ENCODE results near the gene ZNF471. TPM values are rescaled to one million over a fixed set of nuclear protein-coding genes. Genes with fewer than 3 reads are reported as not detected.

The ZNF471 gene
- total and polyA plus RNA-seq, 2 experiments from 2014 or later, result 0.63 to 1.1 TPM

GRCh38 chr19:56538761-56539263, 31.2 kb downstream of the ZNF471 start, which contains the start of gene ZFP28 (continued):
- TF ChIP-seq, protein P1, sequence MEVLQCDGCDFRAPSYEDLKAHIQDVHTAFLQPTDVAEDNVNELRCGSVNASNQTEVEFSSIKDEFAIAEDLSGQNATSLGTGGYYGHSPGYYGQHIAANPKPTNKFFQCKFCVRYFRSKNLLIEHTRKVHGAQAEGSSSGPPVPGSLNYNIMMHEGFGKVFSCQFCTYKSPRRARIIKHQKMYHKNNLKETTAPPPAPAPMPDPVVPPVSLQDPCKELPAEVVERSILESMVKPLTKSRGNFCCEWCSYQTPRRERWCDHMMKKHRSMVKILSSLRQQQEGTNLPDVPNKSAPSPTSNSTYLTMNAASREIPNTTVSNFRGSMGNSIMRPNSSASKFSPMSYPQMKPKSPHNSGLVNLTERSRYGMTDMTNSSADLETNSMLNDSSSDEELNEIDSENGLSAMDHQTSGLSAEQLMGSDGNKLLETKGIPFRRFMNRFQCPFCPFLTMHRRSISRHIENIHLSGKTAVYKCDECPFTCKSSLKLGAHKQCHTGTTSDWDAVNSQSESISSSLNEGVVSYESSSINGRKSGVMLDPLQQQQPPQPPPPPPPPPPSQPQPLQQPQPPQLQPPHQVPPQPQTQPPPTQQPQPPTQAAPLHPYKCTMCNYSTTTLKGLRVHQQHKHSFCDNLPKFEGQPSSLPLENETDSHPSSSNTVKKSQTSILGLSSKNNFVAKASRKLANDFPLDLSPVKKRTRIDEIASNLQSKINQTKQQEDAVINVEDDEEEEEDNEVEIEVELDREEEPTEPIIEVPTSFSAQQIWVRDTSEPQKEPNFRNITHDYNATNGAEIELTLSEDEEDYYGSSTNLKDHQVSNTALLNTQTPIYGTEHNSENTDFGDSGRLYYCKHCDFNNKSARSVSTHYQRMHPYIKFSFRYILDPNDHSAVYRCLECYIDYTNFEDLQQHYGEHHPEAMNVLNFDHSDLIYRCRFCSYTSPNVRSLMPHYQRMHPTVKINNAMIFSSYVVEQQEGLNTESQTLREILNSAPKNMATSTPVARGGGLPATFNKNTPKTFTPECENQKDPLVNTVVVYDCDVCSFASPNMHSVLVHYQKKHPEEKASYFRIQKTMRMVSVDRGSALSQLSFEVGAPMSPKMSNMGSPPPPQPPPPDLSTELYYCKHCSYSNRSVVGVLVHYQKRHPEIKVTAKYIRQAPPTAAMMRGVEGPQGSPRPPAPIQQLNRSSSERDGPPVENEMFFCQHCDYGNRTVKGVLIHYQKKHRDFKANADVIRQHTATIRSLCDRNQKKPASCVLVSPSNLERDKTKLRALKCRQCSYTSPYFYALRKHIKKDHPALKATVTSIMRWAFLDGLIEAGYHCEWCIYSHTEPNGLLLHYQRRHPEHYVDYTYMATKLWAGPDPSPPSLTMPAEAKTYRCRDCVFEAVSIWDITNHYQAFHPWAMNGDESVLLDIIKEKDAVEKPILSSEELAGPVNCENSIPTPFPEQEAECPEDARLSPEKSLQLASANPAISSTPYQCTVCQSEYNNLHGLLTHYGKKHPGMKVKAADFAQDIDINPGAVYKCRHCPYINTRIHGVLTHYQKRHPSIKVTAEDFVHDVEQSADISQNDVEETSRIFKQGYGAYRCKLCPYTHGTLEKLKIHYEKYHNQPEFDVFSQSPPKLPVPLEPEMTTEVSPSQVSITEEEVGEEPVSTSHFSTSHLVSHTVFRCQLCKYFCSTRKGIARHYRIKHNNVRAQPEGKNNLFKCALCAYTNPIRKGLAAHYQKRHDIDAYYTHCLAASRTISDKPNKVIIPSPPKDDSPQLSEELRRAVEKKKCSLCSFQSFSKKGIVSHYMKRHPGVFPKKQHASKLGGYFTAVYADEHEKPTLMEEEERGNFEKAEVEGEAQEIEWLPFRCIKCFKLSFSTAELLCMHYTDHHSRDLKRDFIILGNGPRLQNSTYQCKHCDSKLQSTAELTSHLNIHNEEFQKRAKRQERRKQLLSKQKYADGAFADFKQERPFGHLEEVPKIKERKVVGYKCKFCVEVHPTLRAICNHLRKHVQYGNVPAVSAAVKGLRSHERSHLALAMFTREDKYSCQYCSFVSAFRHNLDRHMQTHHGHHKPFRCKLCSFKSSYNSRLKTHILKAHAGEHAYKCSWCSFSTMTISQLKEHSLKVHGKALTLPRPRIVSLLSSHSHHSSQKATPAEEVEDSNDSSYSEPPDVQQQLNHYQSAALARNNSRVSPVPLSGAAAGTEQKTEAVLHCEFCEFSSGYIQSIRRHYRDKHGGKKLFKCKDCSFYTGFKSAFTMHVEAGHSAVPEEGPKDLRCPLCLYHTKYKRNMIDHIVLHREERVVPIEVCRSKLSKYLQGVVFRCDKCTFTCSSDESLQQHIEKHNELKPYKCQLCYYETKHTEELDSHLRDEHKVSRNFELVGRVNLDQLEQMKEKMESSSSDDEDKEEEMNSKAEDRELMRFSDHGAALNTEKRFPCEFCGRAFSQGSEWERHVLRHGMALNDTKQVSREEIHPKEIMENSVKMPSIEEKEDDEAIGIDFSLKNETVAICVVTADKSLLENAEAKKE (CRISPR knock-in tag; IDR thresholded peaks at IDR 0.05), result no peak
- TF ChIP-seq CTCF (conservative IDR thresholded peaks at IDR 0.05; ENCODE audit: low read depth in 2 of 2) (peak in 1 of 2 experiments; percentile 3; a peak in 1 of 4 replicates), ZNF331 (CRISPR knock-in tag; IDR thresholded peaks at IDR 0.05; ENCODE audit: low read depth) (no peak), ZNF114 (CRISPR knock-in tag; IDR thresholded peaks at IDR 0.05) (no peak), STAT1 (IDR thresholded peaks at IDR 0.05; ENCODE audit: unreplicated experiment) (no peak), EZH2phosphoT487 (IDR thresholded peaks at IDR 0.05; ENCODE audit: unreplicated experiment) (no peak), NANOG (IDR thresholded peaks at IDR 0.05; ENCODE audit: borderline replicate concordance) (no peak), ETS1 (IDR thresholded peaks at IDR 0.05) (no peak), POLR2AphosphoS5 (IDR thresholded peaks at IDR 0.05; ENCODE audit: low read depth) (peak; percentile 24; the same call in 1 of the 2 replicates), JUNB (IDR thresholded peaks at IDR 0.05; ENCODE audit: unreplicated experiment) (no peak), EZH2 (IDR thresholded peaks at IDR 0.05; ENCODE audit: low read depth, unreplicated experiment) (no peak)

All from GM23338 (cell line).